SH-SY5Y (cell line): ENCODE results near the gene ADCY5.

Source experiments
- GATA2 ChIP-seq: IDR thresholded peaks from 2 replicates; pipeline ENCODE4 v1.6.1; 2011; ENCODE audit warnings: mild to moderate bottlenecking, low read depth, low read length
- GATA3 ChIP-seq: IDR thresholded peaks from 2 replicates; pipeline ENCODE4 v1.6.1; 2011; ENCODE audit warnings: low read depth, mild to moderate bottlenecking, low read length, moderate library complexity

DNA sequence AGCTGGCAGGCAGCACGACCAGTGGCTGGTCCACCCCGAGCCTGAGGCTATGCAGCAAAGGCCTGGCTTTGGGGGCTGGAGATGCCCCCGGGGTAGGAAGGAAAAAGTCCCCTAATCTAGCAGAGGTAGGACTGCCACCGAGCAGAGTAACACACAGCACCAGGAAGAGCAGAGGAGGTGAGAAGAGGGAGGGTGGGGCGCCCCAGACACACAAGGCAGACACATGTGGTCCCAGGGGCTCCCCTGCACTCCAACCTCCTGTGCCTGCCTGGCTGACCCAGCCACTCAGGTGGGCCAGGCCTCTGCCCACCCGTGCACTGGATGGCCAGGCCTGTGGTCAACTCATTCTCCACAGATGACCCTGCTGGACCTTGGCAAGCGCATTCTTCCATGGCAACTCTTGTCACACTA is 112.4 kb downstream of the ADCY5 start:
- TF ChIP-seq GATA3 (no peak), GATA2 (no peak)
